ENCODE measurements around the gene TPRG1L.
"Not testable (repeated sequence)": the region's sequence is repeated elsewhere in the genome, so short reads cannot be mapped to it uniquely, and the experiment has no call there.

The TPRG1L gene
- 54.0 to 68.4 (median 58.5) reads per million in 4 experiments for total RNA-seq

DNA sequence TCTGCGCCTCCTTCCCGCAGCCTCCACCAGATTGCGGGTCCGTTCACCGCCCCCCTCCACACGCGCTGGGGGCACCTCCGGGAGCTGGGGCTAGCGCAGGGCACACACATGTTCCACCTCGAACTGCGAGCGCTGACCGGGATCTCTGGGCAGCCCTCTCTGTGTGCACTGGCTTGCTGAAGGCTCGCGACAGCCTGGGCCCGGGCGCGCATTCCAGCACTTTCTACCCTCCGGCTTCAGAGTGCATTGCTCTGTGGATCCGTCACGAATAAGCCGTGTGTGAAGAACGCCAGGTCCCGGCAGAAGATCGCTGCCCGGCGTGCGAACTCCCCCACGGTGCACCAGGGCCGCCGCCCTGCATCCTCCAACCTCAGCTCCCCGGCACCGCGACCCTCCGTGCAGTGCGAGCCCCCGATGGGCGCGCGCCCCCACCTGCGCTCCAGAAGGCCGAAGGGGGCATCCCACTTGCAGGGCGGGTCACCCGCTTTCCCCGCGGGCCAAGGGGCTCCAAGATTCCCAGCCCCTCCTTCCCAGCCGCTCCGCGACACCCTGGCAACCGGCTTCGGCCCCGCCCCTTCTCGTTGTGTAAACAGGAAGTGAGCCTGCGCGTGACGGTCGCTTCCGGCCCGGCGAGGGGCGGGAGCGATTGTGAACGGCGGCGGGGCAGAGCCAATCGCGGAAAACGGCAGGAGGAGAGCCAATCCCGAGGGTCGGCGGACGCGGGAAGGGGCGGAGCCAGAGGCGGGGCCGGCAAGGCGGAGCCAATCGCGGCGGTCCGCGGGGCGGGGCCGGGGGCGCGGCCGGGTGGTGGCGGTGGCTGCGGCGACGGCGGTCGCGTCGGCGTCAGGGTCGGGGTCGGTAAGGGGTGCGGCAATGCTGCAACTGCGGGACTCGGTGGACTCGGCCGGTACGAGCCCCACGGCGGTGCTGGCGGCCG, at the start of gene TPRG1L:
Gene TPRG1L, plus strand, starts transcription at position 816 of the 937 bp plus-strand sequence. Its CDS starts 58 bp downstream, at position 874.
- peak; percentile 98 for DNase-seq

- not testable (repeated sequence) for DNase-seq
Observed at GRCh38 chr1:3575515-3575914, 49.3 kb upstream of the TPRG1L start.

- DNase-seq = no peak
Observed at GRCh38 chr1:3575993-3576392, 48.8 kb upstream of the TPRG1L start.

- no peak for DNase-seq
Observed at GRCh38 chr1:3577300-3577699, 47.5 kb upstream of the TPRG1L start.

DNA sequence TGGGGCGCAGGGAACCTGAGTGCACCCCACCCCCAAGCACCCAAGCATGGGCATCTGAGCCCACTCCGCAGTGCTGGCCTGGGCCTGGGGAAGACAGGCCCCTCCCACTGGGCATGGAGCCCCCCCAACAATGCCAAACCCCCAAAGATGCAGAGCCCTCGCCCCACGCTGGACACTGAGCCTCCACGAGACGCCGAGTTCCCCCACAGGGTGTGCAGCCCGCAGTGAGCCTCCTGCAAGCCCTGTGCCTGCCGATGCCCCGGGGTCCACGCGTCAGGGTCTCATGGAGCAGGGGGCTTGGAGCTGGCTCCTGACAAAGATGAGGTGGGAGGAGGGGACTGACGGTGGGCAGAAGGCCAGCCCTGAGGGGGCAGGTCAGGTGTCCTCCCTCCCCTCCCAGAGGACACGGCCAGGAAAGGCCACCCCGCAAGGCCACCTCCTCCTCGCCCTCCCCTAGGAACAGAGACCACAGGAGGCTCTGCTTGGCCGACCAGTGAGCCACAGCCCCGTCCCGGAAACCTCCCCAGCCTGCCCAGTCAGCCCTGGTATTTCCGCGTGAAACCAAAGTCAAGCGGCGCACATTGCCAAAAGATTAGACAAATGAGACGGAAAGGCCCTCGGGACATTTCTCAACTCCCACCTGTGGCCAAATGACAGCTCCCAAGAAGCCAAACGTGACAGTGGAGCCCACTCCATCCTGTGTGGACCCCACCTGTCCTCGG, 46.9 kb upstream of the TPRG1L start:
- no peak for DNase-seq

- DNase-seq = no peak
Observed at GRCh38 chr1:3578433-3578805, 46.4 kb upstream of the TPRG1L start.

DNA sequence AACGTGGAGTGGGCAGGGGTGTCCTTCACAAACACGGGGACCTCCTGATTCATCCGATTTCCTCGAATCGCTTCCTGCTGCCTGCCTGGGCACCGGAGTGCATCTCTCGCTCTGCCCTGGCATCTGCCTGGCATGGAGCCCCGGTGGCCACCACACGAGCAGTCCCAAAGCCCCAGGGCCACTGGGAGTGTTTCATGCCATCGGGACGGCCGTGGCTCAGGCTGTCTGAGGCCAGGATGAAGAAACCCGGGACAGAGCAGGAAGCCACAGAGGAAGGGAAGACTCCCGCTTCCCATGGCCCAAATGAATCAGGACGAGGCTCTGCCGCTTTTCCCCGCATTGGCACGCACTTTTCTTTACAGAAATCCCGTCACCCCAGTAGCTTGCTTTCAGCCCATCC, 45.9 kb upstream of the TPRG1L start:
- no peak for DNase-seq

DNA sequence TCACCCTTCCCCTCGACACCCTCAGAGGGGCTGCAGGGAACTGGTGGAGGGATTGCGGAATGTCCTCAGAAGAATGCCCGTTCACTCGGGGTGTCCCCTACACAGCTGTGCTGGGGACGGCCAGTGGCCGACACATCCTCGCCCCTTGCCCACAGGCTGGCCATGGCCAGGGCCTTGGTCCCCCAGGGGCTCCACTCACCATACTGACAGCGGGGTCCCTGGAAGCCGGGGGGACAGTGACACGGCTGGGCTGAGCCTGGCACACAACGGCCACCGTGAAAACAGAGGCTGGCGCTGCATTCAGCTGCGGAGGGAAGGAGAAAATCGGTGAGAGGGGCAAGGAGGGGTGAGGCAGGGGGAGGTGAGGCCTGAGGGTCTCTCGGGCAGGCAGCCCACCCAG, 45.2 kb upstream of the TPRG1L start:
- DNase-seq = no peak

GRCh38 chr1:3580231-3580630, 44.6 kb upstream of the TPRG1L start:
- no peak for DNase-seq

GRCh38 chr1:3581296-3582036, 43.3 kb upstream of the TPRG1L start:
- no peak for DNase-seq

GRCh38 chr1:3583751-3584150, 41.1 kb upstream of the TPRG1L start:
- not testable (repeated sequence) for DNase-seq

GRCh38 chr1:3584915-3585314, 39.9 kb upstream of the TPRG1L start:
- DNase-seq = no peak

DNA sequence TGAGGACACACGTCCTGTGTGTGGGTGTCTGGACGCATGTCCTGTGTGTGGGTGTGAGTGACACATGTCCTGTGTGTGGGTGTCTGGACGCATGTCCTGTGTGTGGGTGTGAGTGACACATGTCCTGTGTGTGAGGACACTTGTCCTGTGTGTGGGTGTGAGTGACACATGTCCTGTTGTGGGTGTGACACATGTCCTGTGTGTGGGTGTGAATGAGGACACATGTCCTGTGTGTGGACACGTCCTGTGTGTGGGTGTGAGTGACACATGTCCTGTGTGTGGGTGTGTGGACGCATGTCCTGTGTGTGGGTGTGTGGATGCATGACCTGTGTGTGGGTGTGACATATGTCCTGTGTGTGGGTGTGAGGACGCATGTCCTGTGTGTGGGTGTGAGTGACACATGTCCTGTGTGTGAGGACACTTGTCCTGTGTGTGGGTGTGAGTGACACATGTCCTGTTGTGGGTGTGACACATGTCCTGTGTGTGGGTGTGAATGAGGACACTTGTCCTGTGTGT, 39.4 kb upstream of the TPRG1L start:
- not testable (repeated sequence) for DNase-seq

GRCh38 chr1:3585940-3586568, 38.8 kb upstream of the TPRG1L start:
- no peak for DNase-seq

DNA sequence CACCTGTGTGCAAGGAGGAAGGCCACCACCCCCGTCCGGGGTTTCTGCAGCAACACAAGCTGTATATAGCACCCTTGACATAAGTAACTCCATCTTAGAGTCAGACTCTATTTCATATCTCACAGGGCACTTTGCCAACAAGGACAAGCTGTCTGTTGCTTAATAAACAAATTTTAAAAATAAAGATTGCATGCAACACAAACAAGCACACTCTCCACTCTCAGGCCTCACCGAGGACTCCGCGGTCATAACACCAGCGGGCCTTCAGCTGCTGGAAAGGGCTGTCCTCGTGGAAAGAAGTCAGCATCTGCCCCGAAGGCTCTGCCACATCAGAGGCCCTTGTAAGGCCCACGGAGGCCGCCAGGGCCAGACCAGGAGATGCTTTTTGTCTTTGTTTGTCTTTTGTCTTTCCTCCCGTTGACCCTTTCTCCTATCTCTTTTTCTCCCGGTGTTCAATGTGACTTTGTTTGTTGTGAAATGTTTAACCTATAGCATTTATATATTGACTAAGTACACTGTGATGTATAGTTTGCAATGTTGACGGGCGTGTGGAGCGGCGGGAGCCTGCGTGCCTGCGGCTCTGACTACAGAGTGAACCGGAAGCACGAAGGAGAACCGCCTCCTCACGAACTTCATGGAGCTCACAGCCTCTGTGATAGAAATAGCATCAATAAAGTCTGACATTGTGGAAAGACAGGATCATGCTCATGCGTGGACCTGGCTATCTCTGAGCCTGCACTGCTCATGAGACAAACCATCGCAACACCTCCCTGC, 37.6 kb upstream of the TPRG1L start:
- DNase-seq = no peak

GRCh38 chr1:3588395-3588794, 36.4 kb upstream of the TPRG1L start:
- DNase-seq = no peak

GRCh38 chr1:3590139-3590763, 34.6 kb upstream of the TPRG1L start:
- no peak for DNase-seq

DNA sequence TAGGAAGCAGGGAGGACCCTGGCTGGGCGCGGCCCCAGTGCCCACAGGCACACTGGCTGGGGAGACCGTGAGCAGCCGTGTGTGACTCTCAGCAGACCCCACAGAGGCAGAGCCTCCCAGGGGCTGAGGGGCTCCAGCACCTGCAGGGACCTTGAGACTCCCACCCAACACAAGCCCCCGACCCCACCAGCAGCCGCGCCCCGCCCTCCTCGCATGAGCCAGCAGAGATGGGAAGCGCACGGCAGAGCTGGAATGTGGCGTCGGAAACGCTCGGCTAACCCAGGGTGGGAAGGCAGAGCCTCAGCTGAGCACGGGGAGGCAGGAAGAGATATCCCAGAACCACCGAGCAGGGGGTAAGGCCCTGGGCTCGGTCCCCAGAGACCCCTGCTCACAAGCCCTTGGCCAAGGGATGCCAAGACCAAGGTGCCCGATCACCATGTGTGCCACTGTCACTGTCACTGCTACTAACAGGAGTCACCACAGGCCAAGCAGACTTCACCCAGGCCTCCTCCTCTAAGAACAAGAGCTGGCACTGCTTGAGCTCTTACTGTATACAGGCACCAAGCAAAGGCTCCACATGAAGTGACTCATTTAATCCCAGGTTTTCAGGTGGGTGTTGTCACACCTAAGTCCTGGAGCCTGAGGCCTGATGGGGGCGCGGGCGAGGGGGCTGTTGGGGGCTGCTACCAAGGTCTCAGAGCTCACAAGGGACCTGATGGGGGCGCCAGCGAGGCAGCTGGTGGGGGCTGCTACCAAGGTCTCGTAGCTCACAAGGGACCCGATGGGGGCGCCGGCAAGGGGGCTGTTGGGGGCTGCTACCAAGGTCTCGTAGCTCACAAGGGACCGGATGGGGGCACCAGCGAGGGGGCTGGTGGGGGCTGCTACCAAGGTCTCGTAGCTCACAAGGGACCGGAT, 33.6 kb upstream of the TPRG1L start:
- DNase-seq = no peak

- DNase-seq = no peak
Observed at GRCh38 chr1:3593334-3593733, 31.5 kb upstream of the TPRG1L start.

GRCh38 chr1:3593745-3594144, 31.1 kb upstream of the TPRG1L start:
- DNase-seq = no peak

All from effector CD8-positive, alpha-beta T cell (primary cell).